ENCODE measurements around the gene C12orf60. TPM values are rescaled to one million over a fixed set of nuclear protein-coding genes. Genes with fewer than 3 reads are reported as not detected.

C12orf60 gene
- total RNA-seq, 3 donors from 2014 or later (not counting 1 experiment from before 2014, with no cell fraction given), result 0.28 to 0.79 (median 0.33) TPM

DNA sequence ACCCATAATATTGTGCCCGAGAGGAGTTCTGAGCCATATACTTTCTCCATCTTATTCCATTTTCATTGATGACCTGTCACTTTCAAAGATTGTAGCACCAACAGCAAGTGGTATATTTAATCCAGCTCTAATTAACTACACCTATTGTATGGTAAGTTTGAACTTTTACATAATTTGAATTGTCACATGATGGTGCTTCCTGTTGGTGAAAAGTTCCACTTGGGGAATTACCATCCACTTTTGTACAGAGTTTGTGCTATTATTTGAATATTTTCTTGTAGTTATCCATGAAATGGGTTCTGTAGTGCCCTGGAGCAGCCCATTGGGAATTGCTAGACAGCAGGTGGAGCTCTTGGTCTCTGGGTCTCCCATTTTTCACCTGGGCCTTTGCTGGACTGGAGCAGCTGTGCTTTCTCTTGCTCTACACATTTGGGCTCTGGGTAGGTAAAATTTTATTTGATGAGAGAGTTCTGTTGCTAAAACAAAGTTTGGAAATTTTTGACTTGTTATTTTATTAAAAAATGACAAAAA lies 7.5 kb downstream of the C12orf60 start:
- TF ChIP-seq, protein P1, sequence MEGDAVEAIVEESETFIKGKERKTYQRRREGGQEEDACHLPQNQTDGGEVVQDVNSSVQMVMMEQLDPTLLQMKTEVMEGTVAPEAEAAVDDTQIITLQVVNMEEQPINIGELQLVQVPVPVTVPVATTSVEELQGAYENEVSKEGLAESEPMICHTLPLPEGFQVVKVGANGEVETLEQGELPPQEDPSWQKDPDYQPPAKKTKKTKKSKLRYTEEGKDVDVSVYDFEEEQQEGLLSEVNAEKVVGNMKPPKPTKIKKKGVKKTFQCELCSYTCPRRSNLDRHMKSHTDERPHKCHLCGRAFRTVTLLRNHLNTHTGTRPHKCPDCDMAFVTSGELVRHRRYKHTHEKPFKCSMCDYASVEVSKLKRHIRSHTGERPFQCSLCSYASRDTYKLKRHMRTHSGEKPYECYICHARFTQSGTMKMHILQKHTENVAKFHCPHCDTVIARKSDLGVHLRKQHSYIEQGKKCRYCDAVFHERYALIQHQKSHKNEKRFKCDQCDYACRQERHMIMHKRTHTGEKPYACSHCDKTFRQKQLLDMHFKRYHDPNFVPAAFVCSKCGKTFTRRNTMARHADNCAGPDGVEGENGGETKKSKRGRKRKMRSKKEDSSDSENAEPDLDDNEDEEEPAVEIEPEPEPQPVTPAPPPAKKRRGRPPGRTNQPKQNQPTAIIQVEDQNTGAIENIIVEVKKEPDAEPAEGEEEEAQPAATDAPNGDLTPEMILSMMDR (IDR thresholded peaks at IDR 0.05), result no peak
- Mint-ChIP-seq H3K9me3 (no peaks in the 10 kb centered on the region), H3K27ac (no peak overlapping the region), H3K4me1 (no peaks in the 10 kb centered on the region), H3K4me3 (no peak overlapping the region), H3K36me3 (no peaks in the 10 kb centered on the region), H3K27me3 (ENCODE audit: low read depth in 2 of 2) (peaks cover 7 to 13% of the 10 kb centered on the region in 2 donors)
- H3K27ac ChIP-seq (ENCODE audit: low read length), result no peak overlapping the region
- H3K9me3 ChIP-seq (ENCODE audit: control insufficient read depth, insufficient read depth, low read length), result no peaks in the 10 kb centered on the region
- WGBS (ENCODE audit: insufficient coverage), result 100% methylated on average over 1 of the region's 1 CpG
- H3K4me1 ChIP-seq (ENCODE audit: control insufficient read depth, insufficient read depth, low read length), result no peaks in the 10 kb centered on the region
- H3K36me3 ChIP-seq (ENCODE audit: control insufficient read depth, insufficient read depth, low read length), result no peaks in the 10 kb centered on the region
- no peaks in the 10 kb centered on the region for H3K27me3 ChIP-seq (ENCODE audit: control insufficient read depth, insufficient read depth, low read length)
- ATAC-seq (no peak), DNase-seq (peak in 1 of 2 donors; percentile 18)
- intact Hi-C loops (cut with micrococcal nuclease), result no loop called here
- no peak overlapping the region for H3K4me3 ChIP-seq (ENCODE audit: low read length)

DNA sequence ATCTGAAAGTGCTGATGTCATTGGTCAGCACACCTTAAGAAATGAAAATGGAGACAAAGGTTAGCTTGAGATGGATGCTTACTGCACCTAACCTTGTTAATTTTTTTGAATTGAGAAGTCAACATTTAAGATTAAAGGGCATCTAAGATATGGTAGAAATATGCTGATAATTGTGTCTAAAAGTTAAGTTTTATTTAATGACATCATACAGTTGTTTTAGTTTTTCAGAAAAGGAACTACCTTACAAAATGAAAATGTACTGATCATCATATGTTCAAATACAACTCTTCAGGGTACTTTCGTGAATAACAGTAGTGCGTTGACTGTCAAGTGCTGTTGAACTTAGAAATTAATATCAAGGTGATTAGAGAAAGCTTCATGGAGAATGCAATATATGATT lies 8.0 kb downstream of the C12orf60 start:
- Mint-ChIP-seq H3K9me3 (no peaks in the 10 kb centered on the region), H3K4me1 (no peaks in the 10 kb centered on the region), H3K4me3 (no peak overlapping the region), H3K27me3 (ENCODE audit: low read depth in 2 of 2) (peaks cover 11 to 13% of the 10 kb centered on the region in 2 donors), H3K36me3 (no peaks in the 10 kb centered on the region), H3K27ac (no peak overlapping the region)
- Histone ChIP-seq H3K4me3 (ENCODE audit: low read length) (no peak overlapping the region), H3K9me3 (ENCODE audit: control insufficient read depth, insufficient read depth, low read length) (no peaks in the 10 kb centered on the region), H3K36me3 (ENCODE audit: control insufficient read depth, insufficient read depth, low read length) (no peaks in the 10 kb centered on the region), H3K27me3 (ENCODE audit: control insufficient read depth, insufficient read depth, low read length) (no peaks in the 10 kb centered on the region), H3K27ac (ENCODE audit: low read length) (no peak overlapping the region), H3K4me1 (ENCODE audit: control insufficient read depth, insufficient read depth, low read length) (no peaks in the 10 kb centered on the region)
- WGBS (ENCODE audit: insufficient coverage), result 100% methylated on average over 2 of the region's 2 CpGs
- intact Hi-C loops (cut with micrococcal nuclease), result no loop called here
- ATAC-seq (no peak), DNase-seq (no peak)
- TF ChIP-seq, protein P1 (IDR thresholded peaks at IDR 0.05), result no peak

DNA sequence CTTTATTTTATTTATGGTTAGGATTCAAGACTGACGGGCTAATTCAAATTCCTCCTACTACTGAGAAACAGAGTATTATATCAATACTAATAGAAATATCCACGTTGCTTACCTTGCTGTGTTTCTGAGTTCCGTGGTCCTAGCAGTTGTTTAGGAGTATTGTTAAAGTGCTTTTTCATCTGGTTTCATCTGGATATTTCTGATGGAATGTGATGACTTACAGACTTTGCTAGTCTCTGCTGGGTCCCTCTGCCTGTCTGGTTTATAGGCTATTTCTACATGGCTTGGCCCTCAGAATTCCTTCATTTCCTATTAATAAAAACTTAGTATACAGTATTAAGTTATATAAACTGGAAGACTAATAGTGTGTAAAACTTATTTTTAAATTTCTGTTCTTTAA lies 10.5 kb downstream of the C12orf60 start, which contains the start of gene SMCO3:
Gene SMCO3 (minus strand): TSS at position 169 of the 400 bp plus-strand sequence. CDS start 7,502 bp downstream, outside the sequence.
- ATAC-seq (no peak), DNase-seq (no peak)
- no peak within 1 kb of the TSS for H3K27ac ChIP-seq (ENCODE audit: low read length)
- H3K4me3 ChIP-seq (ENCODE audit: low read length), result no peak within 1 kb of the TSS
- no peaks in the 10 kb centered on the region for H3K27me3 ChIP-seq (ENCODE audit: control insufficient read depth, insufficient read depth, low read length)
- no peaks in the 10 kb centered on the region for H3K36me3 Mint-ChIP-seq
- H3K4me1 Mint-ChIP-seq, result no peaks in the 10 kb centered on the region
- no peaks in the 10 kb centered on the region for H3K36me3 ChIP-seq (ENCODE audit: control insufficient read depth, insufficient read depth, low read length)
- intact Hi-C loops (cut with micrococcal nuclease), result no loop called here
- H3K4me1 ChIP-seq (ENCODE audit: control insufficient read depth, insufficient read depth, low read length), result no peaks in the 10 kb centered on the region
- WGBS (ENCODE audit: insufficient coverage), result 86% methylated on average over 1 of the region's 3 CpGs
- no peak within 1 kb of the TSS for H3K4me3 Mint-ChIP-seq
- no peak within 1 kb of the TSS for H3K27ac Mint-ChIP-seq
- no peaks in the 10 kb centered on the region for H3K9me3 Mint-ChIP-seq
- H3K27me3 Mint-ChIP-seq (ENCODE audit: low read depth in 2 of 2), result peaks cover 18 to 31% of the 10 kb centered on the region in 2 donors
- no peaks in the 10 kb centered on the region for H3K9me3 ChIP-seq (ENCODE audit: control insufficient read depth, insufficient read depth, low read length)
- TF ChIP-seq, protein P1 (IDR thresholded peaks at IDR 0.05), result no peak
